DMS 273 treated with DMSO at 0.1 percent for 48 hours (cell line): ENCODE data around the gene LMOD2.

Experiments used
- DNase-seq: peaks from one replicate; lab custom pipeline; 2025; lab: John Stamatoyannopoulos, UW

Gene LMOD2

DNA sequence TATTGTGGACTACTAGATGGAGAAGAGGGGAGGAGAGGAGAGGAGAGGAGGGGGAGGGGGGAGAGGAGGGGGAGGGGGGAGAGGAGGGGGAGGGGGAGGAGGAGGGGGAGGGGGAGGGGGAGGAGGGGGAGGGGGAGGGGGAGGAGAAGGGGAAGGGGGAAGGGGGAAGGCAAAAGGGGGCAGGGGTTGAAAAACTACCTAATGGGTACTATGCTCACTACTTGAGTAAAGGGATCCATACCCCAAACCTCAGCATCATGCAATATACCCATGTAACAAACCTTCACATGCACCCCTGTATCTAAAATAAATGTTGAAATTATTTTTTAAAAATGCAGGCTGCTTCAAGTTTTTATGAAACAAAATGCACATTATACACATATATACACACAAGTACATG is 15.1 kb upstream of the LMOD2 start:
- DNase-seq = no peak

DNA sequence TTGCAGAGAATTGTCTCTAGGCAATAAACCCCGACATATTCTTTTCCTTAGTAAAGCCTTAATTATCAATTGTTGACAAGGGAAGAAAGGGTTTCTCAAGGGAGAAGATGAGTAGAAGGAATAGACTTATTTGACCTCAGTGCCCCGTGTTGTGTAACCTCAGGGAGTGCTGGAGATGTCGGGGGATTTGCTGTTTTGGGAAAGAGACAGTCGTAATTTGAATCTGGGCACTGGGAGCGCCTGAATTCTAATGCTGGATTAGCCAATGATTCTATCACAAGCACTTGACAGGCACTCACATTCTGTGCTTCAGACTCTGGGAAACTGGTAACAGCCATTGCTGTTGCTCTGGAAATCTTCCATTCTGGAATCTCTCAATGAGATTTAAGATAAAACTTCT is 13.8 kb upstream of the LMOD2 start:
- no peak for DNase-seq

DNA sequence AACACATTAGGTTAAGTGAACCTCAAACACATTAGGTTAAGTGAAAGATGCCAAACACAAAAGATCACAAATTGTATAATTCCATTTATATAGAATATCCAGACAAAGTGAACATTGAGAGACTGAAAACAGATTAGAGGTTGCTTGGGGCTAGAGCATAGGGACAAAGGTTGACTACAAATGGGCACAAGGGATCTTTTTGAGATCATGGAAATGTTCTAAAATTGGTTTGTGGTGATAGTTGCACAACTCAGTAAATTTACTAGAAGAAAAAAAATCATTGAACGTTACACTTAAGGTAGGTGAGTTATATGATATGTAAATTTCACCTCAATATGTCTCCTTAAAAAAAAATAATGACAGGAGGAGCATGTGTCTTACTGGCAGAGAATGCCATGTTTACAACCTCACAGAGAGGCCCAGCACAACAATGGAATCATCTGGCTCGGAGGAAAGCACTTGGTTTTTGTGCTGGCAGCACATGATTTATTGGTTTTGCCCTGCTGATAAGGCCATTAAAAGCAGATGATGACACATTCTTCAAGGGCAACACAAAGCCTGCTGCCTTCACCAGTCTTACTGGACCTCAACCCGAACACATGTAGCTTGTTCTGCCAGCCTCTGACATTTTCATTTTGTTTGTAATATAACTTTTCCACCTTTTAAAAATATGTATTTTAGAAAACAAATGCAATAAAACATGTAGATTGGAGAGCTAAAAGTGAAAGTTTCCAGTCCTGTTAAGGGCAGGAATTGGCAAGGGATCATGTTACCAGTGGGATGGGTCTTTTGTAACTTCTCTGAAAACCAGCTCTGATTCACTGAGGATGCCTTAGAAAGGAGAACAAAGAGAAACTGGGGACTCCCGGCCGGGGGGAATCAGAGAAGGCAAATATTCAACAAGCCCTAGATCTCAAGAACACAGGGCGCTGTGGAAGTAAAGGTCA is 11.9 kb upstream of the LMOD2 start:
- no peak for DNase-seq

DNA sequence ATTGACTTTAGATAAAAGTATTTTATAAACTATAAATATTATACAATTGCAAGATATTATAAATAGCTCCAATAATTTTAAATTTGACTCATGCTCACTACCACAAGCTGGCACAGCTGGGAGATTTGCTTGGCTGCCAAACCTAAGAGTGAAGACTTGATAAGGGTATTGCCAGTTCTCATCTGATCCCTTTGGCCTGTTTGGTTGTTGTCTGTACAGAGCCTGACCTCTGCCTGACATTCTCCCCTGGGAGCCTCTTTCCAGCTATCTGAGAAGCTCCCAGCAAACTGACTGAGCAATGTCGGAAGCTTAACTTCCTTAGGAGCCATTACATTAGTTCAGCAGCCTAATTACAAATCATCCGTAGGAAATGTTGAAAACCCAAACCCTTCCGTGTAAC is 10.2 kb upstream of the LMOD2 start:
- DNase-seq = no peak

DNA sequence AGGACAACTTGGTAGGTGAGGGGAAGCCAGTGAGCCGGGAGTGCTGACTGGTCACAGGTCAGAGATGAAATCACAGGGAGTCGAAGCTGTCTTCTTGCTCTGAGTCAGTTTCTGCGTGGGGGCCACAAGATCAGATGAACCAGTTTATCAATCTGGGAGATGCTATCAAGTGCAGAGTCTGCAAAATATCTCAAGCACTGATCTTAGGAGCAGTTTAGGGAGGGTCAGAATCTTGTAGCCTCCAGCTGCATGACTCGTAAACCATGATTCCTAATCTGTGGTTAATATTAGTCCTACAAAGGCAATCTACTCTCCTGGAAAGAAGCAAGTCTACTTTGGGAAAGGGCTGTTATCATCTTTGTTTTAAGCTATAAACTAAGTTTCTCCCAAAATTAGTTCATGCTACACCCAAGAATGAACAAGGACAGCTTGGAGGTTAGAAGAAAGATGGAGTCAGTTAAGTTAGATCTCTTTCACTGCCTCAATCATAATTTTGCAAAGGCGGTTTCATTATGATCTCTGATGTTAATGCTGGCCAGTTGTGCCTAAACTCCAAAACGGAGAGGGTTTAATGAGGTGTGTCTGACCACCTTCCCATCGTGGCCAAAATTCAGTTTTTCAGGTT is 8.4 kb upstream of the LMOD2 start:
- no peak for DNase-seq

DNA sequence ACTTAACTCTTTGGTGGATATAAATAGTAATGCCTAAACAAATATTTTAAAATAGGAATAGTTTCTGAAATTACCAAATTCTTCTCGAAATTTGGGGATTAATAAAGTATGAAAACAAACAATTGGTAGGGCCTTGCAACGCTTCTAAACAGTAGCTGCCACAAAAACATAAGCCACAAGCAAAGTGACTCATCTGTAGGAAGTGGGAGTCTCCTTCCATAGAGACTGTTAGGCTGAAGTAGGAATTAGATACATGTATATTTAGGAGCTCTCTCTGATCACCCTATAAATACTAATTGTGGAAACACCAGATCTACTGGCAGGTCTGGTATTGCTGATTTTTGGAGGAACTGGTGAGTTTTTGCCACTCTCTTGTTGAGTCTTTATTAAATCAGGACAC is 5.7 kb upstream of the LMOD2 start:
- no peak for DNase-seq

DNA sequence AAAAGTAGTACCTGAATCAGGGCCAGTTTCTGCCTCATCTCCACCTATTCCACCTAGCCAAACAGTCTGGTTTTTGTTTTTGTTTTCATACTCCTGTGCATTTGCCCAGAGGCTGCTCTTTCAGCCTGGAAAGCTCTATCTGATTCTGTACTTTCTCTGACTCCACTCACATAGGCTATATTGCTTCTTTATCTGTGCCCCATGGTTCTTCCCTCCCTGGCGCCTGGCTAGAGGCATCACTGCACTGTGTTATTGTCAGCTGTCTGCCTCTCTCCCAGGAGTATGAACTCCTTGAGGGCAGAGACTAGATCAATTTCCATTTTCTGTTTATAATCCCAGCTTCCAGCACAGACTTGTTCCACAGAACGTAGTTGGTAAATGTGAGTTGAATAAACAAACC is 5.1 kb upstream of the LMOD2 start:
- no peak for DNase-seq

DNA sequence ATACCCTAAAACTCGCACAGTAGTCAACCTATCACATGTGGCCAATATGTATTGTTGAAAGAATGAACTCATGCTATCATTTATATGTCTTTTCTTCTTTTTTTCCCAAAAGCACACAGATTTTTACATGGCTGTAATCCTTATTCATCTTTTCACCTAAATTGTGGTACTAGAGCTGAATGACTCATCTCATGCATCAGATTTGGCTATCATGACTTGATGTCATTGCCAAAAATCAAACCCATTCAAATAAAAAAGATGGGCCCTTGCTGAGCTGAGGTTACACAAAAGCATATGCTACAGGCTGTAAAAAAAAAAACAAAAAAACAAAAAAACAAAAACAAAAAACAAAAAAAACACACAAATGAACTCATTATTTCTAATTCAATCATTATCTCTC is 3.3 kb upstream of the LMOD2 start:
- DNase-seq = no peak

DNA sequence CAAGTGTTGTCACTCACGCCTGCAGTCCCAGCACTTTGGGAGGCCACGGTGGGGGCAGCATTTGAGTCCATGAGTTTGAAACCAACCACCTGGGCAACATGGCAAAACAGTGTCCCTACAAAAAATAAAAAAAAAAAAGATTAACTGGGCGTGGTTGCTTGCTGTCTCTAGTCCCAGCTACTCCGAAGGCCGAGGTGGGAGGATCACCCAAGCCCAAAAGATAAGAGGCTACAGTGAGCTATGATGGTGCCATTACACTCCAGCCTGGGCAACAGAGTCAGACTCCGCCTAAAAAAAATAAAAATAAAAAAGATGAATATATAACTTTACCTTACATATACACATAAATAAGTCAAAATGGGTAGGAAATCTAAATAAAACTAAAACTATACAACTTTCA is 2.5 kb upstream of the LMOD2 start:
- DNase-seq = no peak

DNA sequence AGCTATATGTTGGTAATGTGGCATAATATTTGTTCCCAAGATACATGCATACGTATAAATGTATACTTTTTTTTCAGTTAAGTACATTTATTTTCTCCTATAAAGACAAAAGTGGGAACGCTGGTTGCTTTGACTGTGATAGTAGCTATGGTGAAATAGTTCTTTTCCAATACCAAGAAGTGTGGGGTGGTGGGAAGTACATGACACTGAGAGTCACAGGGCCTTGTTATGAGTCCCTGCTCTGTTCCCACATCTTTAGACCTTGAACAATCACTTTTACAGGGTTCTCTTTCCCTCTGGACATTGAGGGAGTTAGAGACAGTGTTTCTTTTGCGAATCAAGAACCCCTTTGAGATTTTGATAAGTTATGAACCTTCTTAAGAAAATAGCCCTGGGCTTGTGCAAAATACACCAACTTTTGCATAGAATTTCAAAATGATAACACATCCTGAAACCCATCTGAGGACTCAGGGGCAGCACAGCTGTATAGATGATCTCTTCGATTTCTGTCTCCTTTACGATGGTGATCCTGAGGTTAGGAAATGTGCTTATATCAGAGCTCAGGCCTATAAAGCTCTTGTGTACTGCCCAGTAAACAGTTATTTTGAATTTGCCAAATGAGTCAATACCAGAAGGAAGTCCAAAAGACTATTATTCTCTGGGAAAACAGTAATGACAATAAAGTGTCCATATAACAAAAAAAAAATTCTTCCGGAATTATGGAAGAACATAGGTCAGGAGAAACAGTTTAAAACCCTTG is 1.1 kb downstream of the LMOD2 start:
- DNase-seq = no peak

DNA sequence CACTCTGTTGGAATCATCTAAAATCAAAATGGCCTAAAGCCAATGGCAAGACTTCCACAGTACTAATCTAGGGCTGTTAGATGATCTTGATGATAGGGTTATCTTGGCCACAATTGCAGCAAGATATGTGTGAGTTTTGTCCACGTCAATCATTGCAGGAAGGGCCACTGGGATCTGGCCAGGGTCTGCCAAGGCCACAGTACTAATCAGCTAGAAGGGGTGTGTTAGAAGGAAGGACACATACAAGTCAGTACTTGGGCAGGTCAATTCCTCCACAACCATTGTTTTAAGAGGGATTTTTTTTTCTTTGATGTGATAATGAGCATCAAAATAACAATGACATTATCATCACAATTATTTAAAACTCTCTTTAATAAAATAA is 1.6 kb downstream of the LMOD2 start:
- no peak for DNase-seq

DNA sequence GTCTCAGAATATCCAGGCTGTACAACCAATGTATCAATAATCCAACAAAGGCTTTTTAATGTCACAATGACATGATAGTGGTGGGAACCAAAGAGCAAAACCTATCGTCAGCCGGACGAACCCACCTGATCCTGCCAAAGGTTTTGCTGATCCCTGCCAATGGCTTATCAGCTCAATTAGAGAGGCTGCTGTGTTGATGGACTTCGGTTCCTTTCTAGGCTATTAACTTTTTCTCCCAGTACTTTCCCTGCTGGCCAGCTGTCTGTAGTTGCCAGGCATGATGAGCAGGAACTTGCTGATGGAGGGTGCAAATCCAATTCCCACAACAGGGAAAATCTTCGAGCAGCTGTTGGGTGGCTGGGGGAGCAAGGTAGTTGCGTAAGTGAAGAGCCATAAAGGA is 2.4 kb downstream of the LMOD2 start:
- no peak for DNase-seq

DNA sequence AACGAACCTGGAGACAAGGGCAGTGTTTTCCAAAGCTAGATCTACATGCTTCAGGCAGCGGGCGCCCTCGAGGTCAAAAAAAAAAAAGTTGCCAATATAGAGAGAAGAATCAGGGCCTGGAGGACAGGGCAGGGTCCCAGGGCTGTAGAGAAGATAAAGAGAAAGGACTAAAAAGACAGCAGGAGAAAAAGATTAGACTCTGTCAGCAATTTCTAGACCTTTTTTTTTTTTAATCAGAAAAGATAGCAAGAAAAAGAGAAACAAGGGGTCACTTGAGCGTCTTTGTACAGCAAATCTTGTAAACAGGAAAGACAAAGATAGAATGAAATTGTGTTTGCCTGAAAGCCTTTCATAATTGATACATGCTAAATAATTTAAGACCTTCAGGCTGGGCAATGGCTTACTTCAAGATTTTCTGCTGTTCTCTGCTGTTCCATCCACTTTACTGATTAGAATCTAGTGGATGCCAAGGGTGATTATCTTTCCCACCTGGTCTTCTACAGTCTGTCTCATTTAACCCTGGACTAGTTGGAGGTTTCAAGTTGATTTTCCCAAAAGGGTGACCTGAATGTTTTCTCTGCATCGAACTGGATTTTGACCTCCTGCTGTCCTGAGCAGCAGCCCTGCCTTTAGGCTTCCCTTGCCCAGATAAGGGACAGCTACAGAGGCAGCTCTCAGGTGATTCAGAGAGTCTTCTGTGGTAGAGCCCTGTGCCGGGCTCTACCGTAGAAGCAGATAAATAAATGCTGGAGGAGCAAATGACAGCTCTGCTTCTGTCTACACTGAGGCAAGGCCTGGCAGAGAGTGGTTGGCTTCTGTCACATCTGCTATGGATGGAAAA is 5.1 kb downstream of the LMOD2 start:
- no peak for DNase-seq

DNA sequence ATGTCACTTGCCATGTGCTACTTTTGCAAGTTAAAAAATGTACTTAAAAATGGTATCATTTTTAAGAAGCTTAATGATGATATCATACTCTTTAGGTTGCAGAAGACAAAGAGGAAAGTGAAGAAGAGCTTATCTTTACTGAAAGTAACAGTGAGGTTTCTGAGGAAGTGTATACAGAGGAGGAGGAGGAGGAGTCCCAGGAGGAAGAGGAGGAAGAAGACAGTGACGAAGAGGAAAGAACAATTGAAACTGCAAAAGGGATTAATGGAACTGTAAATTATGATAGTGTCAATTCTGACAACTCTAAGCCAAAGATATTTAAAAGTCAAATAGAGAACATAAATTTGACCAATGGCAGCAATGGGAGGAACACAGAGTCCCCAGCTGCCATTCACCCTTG is 6.1 kb downstream of the LMOD2 start:
- DNase-seq = no peak

DNA sequence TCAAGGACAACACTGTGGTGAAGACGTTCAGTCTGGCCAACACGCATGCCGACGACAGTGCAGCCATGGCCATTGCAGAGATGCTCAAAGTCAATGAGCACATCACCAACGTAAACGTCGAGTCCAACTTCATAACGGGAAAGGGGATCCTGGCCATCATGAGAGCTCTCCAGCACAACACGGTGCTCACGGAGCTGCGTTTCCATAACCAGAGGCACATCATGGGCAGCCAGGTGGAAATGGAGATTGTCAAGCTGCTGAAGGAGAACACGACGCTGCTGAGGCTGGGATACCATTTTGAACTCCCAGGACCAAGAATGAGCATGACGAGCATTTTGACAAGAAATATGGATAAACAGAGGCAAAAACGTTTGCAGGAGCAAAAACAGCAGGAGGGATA is 6.6 kb downstream of the LMOD2 start:
- no peak for DNase-seq

DNA sequence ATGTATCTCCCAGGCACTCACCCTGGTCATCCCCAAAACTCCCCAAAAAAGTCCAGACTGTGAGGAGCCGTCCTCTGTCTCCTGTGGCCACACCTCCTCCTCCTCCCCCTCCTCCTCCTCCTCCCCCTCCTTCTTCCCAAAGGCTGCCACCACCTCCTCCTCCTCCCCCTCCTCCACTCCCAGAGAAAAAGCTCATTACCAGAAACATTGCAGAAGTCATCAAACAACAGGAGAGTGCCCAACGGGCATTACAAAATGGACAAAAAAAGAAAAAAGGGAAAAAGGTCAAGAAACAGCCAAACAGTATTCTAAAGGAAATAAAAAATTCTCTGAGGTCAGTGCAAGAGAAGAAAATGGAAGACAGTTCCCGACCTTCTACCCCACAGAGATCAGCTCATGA is 7.1 kb downstream of the LMOD2 start:
- no peak for DNase-seq

DNA sequence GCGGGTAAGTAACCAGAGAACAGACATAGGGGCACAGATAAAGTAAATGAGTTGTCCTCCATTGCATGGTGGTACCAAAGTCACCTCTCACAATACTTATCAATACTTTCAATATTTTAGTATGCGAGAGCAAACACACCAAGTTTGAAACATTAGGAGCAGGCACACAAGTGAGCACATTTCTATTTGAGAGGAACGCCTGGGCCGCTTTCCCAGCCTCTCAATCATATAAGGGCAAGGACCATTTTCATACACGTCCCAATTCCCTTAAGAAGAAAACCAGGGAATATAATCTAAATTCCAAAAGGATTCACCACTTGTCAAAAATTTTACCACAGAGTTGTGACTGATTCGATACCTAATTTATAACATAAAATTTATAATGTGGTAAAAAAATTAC is 7.5 kb downstream of the LMOD2 start:
- no peak for DNase-seq

DNA sequence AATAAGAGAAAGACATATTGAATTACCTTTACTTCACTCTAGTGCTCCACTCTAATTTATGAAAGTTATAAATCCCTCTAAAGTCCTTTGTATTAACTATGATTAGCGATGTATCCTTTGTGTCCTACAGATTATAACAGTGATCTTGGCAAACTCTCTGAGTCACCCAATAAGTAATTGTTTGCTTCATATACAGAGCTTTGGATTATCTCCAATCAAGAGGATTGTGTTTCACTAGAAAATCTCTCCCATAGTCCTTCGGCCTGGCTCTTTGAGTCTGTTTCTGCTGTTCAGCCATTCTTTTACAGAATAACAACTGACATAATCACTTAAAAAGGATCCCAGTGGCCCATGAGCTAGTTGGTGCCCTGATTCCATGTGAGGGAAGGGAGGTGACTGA is 9.5 kb downstream of the LMOD2 start:
- DNase-seq = no peak

DNA sequence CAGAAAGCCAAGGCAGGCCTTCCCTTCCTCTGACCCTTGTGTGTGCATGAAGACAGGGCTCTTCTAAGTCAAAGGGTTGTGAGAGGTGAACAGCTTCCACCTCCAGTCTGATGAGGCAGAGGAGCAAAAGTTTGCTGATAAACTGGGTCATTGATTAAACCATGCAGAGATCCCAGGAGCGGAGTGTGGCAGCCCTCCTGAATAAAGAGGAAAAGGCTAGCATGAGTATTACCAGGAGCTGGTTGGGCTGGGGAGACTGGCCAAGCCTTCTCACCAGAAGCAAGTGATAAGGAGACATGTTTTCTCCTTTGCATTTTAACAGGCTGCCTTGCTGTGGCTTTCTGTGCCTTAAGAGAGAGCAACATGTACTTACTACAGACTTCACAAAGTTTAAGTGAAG is 10.2 kb downstream of the LMOD2 start:
- no peak for DNase-seq

DNA sequence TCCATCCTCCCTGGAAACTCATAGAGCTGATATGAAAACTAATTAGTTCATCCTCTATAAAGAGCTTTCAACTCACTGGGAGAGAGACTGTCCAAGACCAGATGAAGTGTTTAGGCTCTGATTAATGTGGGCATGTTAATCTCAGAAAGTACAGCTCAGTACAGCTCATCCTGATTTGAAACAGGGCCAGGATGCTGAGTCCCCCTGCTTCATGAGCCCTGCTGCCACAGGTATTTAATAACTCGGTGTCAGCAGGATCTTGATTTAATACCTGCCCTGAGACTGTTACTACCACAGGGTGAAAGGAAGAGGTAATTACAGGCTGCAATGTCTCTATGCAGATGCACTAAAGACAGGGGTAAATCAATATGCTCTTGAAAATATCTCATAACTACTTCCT is 10.8 kb downstream of the LMOD2 start:
- no peak for DNase-seq

DNA sequence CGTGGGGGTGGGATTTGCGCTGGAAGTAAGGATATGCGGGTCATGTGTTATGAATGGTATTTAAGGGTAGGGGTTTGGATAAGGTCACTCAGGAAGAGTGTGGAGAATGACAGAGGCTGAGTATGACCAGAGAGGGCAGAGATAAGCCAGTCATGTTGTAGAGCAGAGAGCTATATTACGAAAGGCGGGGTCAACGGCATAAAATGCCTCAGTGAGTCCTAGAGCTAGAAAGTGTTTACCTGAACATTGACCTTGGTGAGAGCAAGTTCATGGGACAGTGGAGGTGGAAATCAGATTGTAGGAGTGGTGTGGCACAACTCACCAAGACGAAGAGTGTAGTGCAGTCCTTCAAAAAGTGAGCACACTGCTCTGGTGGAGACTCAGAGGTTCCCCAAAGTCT is 13.8 kb downstream of the LMOD2 start:
- DNase-seq = no peak

DNA sequence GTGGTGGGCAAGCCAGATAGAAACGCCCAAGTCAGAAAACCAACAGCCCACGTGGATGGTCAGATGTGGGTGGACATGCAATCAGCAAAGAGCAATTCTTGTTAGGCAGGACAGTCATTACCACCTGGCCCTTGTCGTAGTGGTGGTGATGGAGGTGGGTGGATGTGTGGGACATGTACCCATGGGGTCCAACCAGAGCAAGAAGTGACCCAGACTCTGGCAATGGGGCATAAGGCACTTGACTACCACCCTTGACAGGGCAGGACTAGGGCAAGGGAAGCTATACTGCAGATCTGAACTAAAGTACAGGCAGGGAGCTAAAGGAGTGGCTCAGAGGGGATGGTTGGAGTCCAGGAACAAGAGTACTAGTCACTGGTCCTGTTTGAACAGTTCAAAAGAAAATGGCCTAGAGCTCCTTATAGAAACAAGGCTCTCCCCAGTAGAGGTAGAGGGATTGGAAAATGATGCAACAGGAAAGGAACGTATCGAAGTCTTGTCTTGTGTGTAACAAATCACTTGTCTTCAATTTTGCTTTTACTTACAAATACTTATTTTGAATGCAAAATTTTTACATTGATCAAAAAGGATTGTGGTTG is 17.6 kb downstream of the LMOD2 start:
- no peak for DNase-seq
